Measurements from ENCODE around the gene ZNF217. TPM values are rescaled to one million over a fixed set of nuclear protein-coding genes. Genes with fewer than 3 reads are reported as not detected.
"Not testable (repeated sequence)": the region's sequence is repeated elsewhere in the genome, so short reads cannot be mapped to it uniquely, and the experiment has no call there.

ZNF217 gene
- polyA plus RNA-seq, 1 donor from 2014 or later: 1.9 TPM

DNA sequence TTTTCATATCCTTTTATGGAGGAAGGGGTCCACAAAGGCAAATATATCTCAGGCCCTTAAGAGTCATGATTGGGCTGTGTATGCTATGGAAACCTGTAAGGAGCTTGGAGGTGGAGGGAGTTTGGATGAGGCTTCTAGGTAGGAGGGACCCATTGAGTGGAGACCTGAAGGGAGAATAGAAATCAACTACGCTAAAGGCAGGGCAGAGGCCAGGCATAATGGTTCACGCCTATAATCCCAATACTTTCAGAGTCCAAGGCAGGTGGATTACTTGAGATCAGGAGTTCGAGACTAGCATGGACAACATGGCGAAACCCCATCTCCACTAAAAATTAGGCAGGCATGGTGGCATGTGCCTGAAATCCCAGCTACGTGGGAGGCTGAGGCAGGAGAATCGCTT lies 34.4 kb upstream of the ZNF217 start:
- H3K36me3 ChIP-seq (ENCODE audit: insufficient read depth, low read length): no peaks in the 10 kb centered on the region
- no peaks in the 10 kb centered on the region for H3K79me2 ChIP-seq (replicated peaks; ENCODE audit: insufficient read depth, low read length)
- H3K27me3 ChIP-seq (ENCODE audit: insufficient read depth, low read depth, low read length): no peaks in the 10 kb centered on the region
- no peaks in the 10 kb centered on the region for H3K9me2 ChIP-seq (ENCODE audit: insufficient read depth, low read length)
- no peaks in the 10 kb centered on the region for H3F3A ChIP-seq (ENCODE audit: insufficient read depth, low read length, poor library complexity, severe bottlenecking)
- no peak overlapping the region for H3K27ac ChIP-seq (ENCODE audit: low read length)
- H3K4me3 ChIP-seq (ENCODE audit: low read length): no peak overlapping the region
- no peak overlapping the region for H2AFZ ChIP-seq (ENCODE audit: low read depth, low read length)
- H3K9ac ChIP-seq (ENCODE audit: low read length): no peak overlapping the region
- no peak overlapping the region for H3K4me2 ChIP-seq (ENCODE audit: low read length)
- H4K20me1 ChIP-seq (ENCODE audit: insufficient read depth): no peaks in the 10 kb centered on the region
- TF ChIP-seq SMC3 (conservative IDR thresholded peaks at IDR 0.05; ENCODE audit: poor library complexity) (no peak), CTCF (IDR thresholded peaks at IDR 0.05; ENCODE audit: poor library complexity, severe bottlenecking) (no peak), EP300 (conservative IDR thresholded peaks at IDR 0.05; ENCODE audit: poor library complexity, severe bottlenecking) (no peak), POLR2AphosphoS5 (IDR thresholded peaks at IDR 0.05) (no peak), RAD21 (conservative IDR thresholded peaks at IDR 0.05) (no peak), TAF1 (IDR thresholded peaks at IDR 0.05; ENCODE audit: low read depth) (no peak), MXI1 (conservative IDR thresholded peaks at IDR 0.05; ENCODE audit: poor library complexity, severe bottlenecking) (no peak), EZH2 (IDR thresholded peaks at IDR 0.05; ENCODE audit: borderline replicate concordance, insufficient read depth, low read length, poor library complexity, severe bottlenecking) (no peak), REST (IDR thresholded peaks at IDR 0.05; ENCODE audit: borderline replicate concordance) (no peak)
- no peaks in the 10 kb centered on the region for H3K9me3 ChIP-seq (ENCODE audit: low read length)

- H3K27ac ChIP-seq (ENCODE audit: low read length); H3K4me3 ChIP-seq (ENCODE audit: low read length); H3K9me2 ChIP-seq (ENCODE audit: insufficient read depth, low read length); H3K9me3 ChIP-seq (ENCODE audit: low read length); H3K27me3 ChIP-seq (ENCODE audit: insufficient read depth, low read depth, low read length); H3K79me2 ChIP-seq (replicated peaks; ENCODE audit: insufficient read depth, low read length); H3K9ac ChIP-seq (ENCODE audit: low read length); H3K4me2 ChIP-seq (ENCODE audit: low read length); H2AFZ ChIP-seq (ENCODE audit: low read depth, low read length); H4K20me1 ChIP-seq (ENCODE audit: insufficient read depth); H3F3A ChIP-seq (ENCODE audit: insufficient read depth, low read length, poor library complexity, severe bottlenecking); H3K36me3 ChIP-seq (ENCODE audit: insufficient read depth, low read length): not testable (repeated sequence)
These were observed 33.4 kb upstream of the ZNF217 start for GRCh38 chr20:53627001-53627400.

DNA sequence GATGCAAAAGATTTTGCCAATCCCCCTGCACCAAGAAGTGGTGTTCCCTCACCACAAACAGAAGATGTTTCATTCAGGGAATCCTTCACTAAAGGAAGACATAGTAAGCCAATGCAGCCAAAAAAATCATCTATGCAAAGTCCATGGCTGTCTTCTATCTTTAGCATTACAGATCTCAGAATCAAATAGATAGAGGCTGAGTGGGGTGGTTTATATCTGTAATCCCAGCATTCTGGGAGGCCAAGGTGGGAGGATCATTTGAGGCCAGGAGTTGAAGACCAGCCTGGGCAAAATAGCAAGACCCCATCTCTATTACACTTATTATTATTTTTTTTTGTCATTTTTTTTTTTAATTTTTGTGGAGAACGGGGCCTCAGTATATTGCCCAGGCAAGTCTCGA lies 32.9 kb upstream of the ZNF217 start:
- no peak overlapping the region for H2AFZ ChIP-seq (ENCODE audit: low read depth, low read length)
- H3K79me2 ChIP-seq (replicated peaks; ENCODE audit: insufficient read depth, low read length): no peaks in the 10 kb centered on the region
- H3F3A ChIP-seq (ENCODE audit: insufficient read depth, low read length, poor library complexity, severe bottlenecking): no peaks in the 10 kb centered on the region
- H4K20me1 ChIP-seq (ENCODE audit: insufficient read depth): no peaks in the 10 kb centered on the region
- no peaks in the 10 kb centered on the region for H3K9me3 ChIP-seq (ENCODE audit: low read length)
- H3K9me2 ChIP-seq (ENCODE audit: insufficient read depth, low read length): no peaks in the 10 kb centered on the region
- no peak overlapping the region for H3K4me3 ChIP-seq (ENCODE audit: low read length)
- H3K27me3 ChIP-seq (ENCODE audit: insufficient read depth, low read depth, low read length): no peaks in the 10 kb centered on the region
- no peak for TF ChIP-seq CTCF (IDR thresholded peaks at IDR 0.05; ENCODE audit: poor library complexity, severe bottlenecking)
- TF ChIP-seq SMC3 (conservative IDR thresholded peaks at IDR 0.05; ENCODE audit: poor library complexity): no peak
- no peak for TF ChIP-seq EP300 (conservative IDR thresholded peaks at IDR 0.05; ENCODE audit: poor library complexity, severe bottlenecking)
- no peak for TF ChIP-seq POLR2AphosphoS5 (IDR thresholded peaks at IDR 0.05)
- no peaks in the 10 kb centered on the region for H3K36me3 ChIP-seq (ENCODE audit: insufficient read depth, low read length)
- H3K4me2 ChIP-seq (ENCODE audit: low read length): no peak overlapping the region
- H3K9ac ChIP-seq (ENCODE audit: low read length): no peak overlapping the region
- H3K27ac ChIP-seq (ENCODE audit: low read length): no peak overlapping the region
